HG03378 (cell line): ENCODE data around the gene ZNF330.

Experiments
- ATAC-seq: cut with Tn5 transposase; IDR thresholded peaks from one replicate; pipeline ENCODE4 v1.9.1; 2021; ENCODE audit warnings: mild to moderate bottlenecking, moderate library complexity; ENCODE audit not compliant: unreplicated experiment

Gene ZNF330

GRCh38 chr4:141229408-141230101 lies 8.9 kb downstream of the ZNF330 start:
- ATAC-seq: no peak

- no peak for ATAC-seq
Measured at GRCh38 chr4:141233673-141234072, 13.0 kb downstream of the ZNF330 start.

GRCh38 chr4:141238186-141238585 lies 17.5 kb downstream of the ZNF330 start:
- ATAC-seq: no peak

- ATAC-seq: no peak
Measured at GRCh38 chr4:141240259-141240658, 19.6 kb downstream of the ZNF330 start.

- no peak for ATAC-seq
Measured at GRCh38 chr4:141240671-141241070, 20.0 kb downstream of the ZNF330 start.

- no peak for ATAC-seq
Measured at GRCh38 chr4:141241986-141242385, 21.3 kb downstream of the ZNF330 start.

GRCh38 chr4:141244419-141244818 lies 23.7 kb downstream of the ZNF330 start:
- ATAC-seq: no peak

GRCh38 chr4:141246243-141246642 lies 25.5 kb downstream of the ZNF330 start:
- ATAC-seq: no peak

- no peak for ATAC-seq
Measured at GRCh38 chr4:141246683-141247429, 26.2 kb downstream of the ZNF330 start.

- no peak for ATAC-seq
Measured at GRCh38 chr4:141247430-141247780, 26.7 kb downstream of the ZNF330 start.

- no peak for ATAC-seq
Measured at GRCh38 chr4:141248029-141248428, 27.3 kb downstream of the ZNF330 start.

GRCh38 chr4:141248486-141248885 lies 27.8 kb downstream of the ZNF330 start:
- no peak for ATAC-seq

GRCh38 chr4:141254326-141254725 lies 33.6 kb downstream of the ZNF330 start:
- peak; percentile 54 for ATAC-seq

GRCh38 chr4:141255016-141255415 lies 34.3 kb downstream of the ZNF330 start:
- ATAC-seq: no peak

GRCh38 chr4:141258558-141258957 lies 37.9 kb downstream of the ZNF330 start:
- no peak for ATAC-seq

- ATAC-seq: no peak
Measured at GRCh38 chr4:141275834-141276233, 55.1 kb downstream of the ZNF330 start.

- ATAC-seq: no peak
Measured at GRCh38 chr4:141283152-141283551, 62.5 kb downstream of the ZNF330 start.

GRCh38 chr4:141283563-141283962 lies 62.9 kb downstream of the ZNF330 start:
- no peak for ATAC-seq
